Fibroblast of lung (primary cell): ENCODE data around the gene KIRREL3.

Source experiments
- CTCF ChIP-seq, 2 donors: IDR thresholded peaks in 1 of 2; conservative IDR thresholded peaks in 1 of 2; 1 replicate in 1 of 2; 2 replicates in 1 of 2; pipeline ENCODE4 v1.5.1; 2011 to 2012; ENCODE audit warnings: low read length in 2 of 2, control low read depth in 1 of 2, inconsistent platforms in 1 of 2, low read depth in 1 of 2, mild to moderate bottlenecking in 1 of 2
- EZH2 ChIP-seq: IDR thresholded peaks from 2 replicates; pipeline ENCODE4 v1.5.1; 2012; ENCODE audit warnings: low read length, control low read depth, mild to moderate bottlenecking; ENCODE audit errors: missing control alignments

GRCh38 chr11:126886636-126887035 lies 113.9 kb downstream of the KIRREL3 start:
- no peak for TF ChIP-seq CTCF (conservative IDR thresholded peaks at IDR 0.05 in 1 of 2, IDR thresholded peaks at IDR 0.05 in 1 of 2; ENCODE audit: low read depth in 1 of 2, low read length in 2 of 2)
- no peak for TF ChIP-seq EZH2
